ENCODE results near the gene TMCO5A. TPM values are rescaled to one million over a fixed set of nuclear protein-coding genes. Genes with fewer than 3 reads are reported as not detected.

TMCO5A gene
- total and polyA plus RNA-seq, 2 of the 13 experiments (the other 11 are each of a cell fraction or from before 2014, with no cell fraction given): not detected

DNA sequence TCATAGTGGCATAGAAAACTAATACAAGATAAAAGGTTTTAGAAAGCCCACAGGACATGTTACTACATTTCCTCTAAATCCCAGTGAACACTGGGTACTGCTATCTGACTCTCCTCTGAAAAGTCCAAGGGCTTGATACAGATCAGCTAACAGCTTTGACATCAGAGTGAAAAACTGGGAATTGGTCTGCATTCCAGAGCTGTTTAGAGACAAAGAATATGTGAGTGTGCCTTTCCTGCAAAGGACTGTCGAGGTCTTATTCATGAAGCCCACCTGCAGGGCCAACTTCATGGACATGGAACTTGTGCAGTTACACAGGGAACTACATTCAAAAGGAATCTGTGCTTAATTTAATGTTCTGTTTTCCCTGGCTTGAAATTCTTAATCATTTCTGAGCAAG, 5.2 kb upstream of the TMCO5A start (continued):
- TF ChIP-seq, protein P1, sequence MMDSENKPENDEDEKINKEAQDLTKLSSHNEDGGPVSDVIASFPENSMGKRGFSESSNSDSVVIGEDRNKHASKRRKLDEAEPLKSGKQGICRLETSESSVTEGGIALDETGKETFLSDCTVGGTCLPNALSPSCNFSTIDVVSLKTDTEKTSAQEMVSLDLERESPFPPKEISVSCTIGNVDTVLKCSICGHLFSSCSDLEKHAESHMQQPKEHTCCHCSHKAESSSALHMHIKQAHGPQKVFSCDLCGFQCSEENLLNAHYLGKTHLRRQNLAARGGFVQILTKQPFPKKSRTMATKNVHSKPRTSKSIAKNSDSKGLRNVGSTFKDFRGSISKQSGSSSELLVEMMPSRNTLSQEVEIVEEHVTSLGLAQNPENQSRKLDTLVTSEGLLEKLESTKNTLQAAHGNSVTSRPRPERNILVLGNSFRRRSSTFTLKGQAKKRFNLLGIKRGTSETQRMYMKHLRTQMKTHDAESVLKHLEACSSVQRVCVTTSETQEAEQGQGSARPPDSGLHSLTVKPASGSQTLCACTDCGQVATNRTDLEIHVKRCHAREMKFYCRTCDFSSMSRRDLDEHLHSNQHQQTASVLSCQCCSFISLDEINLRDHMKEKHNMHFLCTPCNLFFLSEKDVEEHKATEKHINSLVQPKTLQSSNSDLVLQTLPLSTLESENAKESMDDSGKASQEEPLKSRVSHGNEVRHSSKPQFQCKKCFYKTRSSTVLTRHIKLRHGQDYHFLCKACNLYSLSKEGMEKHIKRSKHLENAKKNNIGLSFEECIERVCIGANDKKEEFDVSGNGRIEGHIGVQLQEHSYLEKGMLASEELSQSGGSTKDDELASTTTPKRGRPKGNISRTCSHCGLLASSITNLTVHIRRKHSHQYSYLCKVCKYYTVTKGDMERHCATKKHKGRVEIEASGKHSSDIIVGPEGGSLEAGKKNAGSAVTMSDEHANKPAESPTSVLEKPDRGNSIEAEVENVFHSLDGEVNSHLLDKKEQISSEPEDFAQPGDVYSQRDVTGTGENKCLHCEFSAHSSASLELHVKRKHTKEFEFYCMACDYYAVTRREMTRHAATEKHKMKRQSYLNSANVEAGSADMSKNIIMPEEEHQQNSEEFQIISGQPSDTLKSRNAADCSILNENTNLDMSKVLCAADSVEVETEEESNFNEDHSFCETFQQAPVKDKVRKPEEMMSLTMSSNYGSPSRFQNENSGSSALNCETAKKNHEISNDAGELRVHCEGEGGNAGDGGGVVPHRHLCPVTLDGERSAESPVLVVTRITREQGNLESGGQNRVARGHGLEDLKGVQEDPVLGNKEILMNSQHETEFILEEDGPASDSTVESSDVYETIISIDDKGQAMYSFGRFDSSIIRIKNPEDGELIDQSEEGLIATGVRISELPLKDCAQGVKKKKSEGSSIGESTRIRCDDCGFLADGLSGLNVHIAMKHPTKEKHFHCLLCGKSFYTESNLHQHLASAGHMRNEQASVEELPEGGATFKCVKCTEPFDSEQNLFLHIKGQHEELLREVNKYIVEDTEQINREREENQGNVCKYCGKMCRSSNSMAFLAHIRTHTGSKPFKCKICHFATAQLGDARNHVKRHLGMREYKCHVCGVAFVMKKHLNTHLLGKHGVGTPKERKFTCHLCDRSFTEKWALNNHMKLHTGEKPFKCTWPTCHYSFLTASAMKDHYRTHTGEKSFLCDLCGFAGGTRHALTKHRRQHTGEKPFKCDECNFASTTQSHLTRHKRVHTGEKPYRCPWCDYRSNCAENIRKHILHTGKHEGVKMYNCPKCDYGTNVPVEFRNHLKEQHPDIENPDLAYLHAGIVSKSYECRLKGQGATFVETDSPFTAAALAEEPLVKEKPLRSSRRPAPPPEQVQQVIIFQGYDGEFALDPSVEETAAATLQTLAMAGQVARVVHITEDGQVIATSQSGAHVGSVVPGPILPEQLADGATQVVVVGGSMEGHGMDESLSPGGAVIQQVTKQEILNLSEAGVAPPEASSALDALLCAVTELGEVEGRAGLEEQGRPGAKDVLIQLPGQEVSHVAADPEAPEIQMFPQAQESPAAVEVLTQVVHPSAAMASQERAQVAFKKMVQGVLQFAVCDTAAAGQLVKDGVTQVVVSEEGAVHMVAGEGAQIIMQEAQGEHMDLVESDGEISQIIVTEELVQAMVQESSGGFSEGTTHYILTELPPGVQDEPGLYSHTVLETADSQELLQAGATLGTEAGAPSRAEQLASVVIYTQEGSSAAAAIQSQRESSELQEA (CRISPR knock-in tag; IDR thresholded peaks at IDR 0.05; ENCODE audit: not compliant biosample characterization): no peak

DNA sequence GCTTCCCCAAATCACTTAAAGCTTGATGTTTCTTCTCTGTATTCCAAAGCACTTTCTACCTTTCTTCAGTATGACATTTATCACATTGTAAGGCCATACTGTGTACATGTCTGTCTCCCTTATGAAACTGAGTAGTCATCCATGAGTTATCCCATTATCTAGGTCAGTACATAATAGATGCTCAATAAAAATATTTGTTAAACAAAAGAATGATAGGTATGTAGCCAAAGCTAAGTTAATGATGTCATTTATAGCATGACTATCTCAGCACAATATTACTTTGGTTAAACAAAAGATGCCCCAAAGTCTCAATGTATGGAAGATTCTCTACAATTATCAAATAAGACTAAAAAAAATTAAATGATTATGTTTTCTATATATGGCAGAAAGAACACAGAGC, 3.1 kb upstream of the TMCO5A start:
- no peaks in the 10 kb centered on the region for H3K4me1 ChIP-seq (ENCODE audit: insufficient read depth, low read length)
- H3K36me3 ChIP-seq (replicated peaks in 1 of 2; ENCODE audit: control insufficient read depth in 1 of 2, insufficient read depth in 2 of 2, low read length in 2 of 2): no peaks in the 10 kb centered on the region
- no peak overlapping the region for H3K4me2 ChIP-seq (ENCODE audit: low read depth, low read length)
- no peaks in the 10 kb centered on the region for H3K9me3 ChIP-seq (ENCODE audit: low read length)
- ChIA-PET POLR2A (no interaction called here), CTCF (ENCODE audit: low intra/inter-chr PET ratio, low total read pairs) (no interaction called here)
- DNase-seq (ENCODE audit: low spot score) (no peak), FAIRE-seq (no peak), ATAC-seq (no peak)
- in situ Hi-C loops (cut with HindIII; ENCODE audit: extremely low pct_ligation_motif_present, low pct_unique_long_range_greater_than_20kb): no loop called here
- no peaks in the 10 kb centered on the region for H3K79me2 ChIP-seq (ENCODE audit: insufficient read depth, low read length)
- intact Hi-C loops (cut with micrococcal nuclease; ENCODE audit: unreplicated experiment): no loop called here
- no peak overlapping the region for H3K4me3 ChIP-seq (replicated peaks in 1 of 3; ENCODE audit: insufficient read depth in 1 of 3, low read depth in 2 of 3, low read length in 3 of 3)
- no peak overlapping the region for H2AFZ ChIP-seq (ENCODE audit: low read length)
- no peak overlapping the region for H3K9ac ChIP-seq (ENCODE audit: insufficient read depth, low read depth, low read length)
- no peak overlapping the region for H3K27ac ChIP-seq (ENCODE audit: extremely low read length, insufficient read depth, low read length)
- no peaks in the 10 kb centered on the region for H4K20me1 ChIP-seq (ENCODE audit: insufficient read depth, low read length)
- no TSS peak for BruUV-seq (replicated peaks)
- TF ChIP-seq NKX3-1 (CRISPR knock-in tag; IDR thresholded peaks at IDR 0.05) (no peak), SOX13 (IDR thresholded peaks at IDR 0.05) (no peak), SOX13 (CRISPR knock-in tag; conservative IDR thresholded peaks at IDR 0.05 in 1 of 2, IDR thresholded peaks at IDR 0.05 in 1 of 2) (no peak), ATF7 (IDR thresholded peaks at IDR 0.05) (peak; percentile 65), ATF7 (CRISPR knock-in tag; IDR thresholded peaks at IDR 0.05) (no peak)
- H3K27me3 ChIP-seq (ENCODE audit: control insufficient read depth in 1 of 2, insufficient read depth in 2 of 2, low read length in 2 of 2): no peaks in the 10 kb centered on the region
